K562 (cell line): Measurements from ENCODE around the gene KRTAP4-5. TPM values are rescaled to one million over a fixed set of nuclear protein-coding genes. Genes with fewer than 3 reads are reported as not detected.
A peak's percentile ranks its signal among the peaks of the same experiment; 100 is the strongest.

Experiments
- ATAC-seq: fragments of 200-7000 bp; cut with Tn5 transposase; 3 replicates; pipeline ENCODE4 v1.9.1; 2020; ENCODE audit warnings: moderate library complexity
- BruUV-seq: library from RNA; stranded (reverse); fragments of 400-500 nt; replicated peaks from 2 replicates; lab custom pipeline; 2021; lab: Mats Ljungman, UMichigan
- CTCF ChIA-PET: fragments of 300-600 bp; formaldehyde crosslinking; extraction: SDS; loops from one replicate; lab custom pipeline; 2021; ENCODE audit warnings: low intra/inter-chr PET ratio; lab: Yijun Ruan, JAX
- POLR2A ChIA-PET: fragments of 300-600, 350-650 bp; sonication (Branson Sonifier 250); formaldehyde crosslinking; extraction: SDS; loops from one replicate; lab custom pipeline; 2021; ENCODE audit warnings: antibody characterized with exemption, inconsistent platforms; lab: Yijun Ruan, JAX
- DNase-seq, 4 experiments: peaks; one replicate each; pipeline versions ENCODE4 v3.0.0 to v3.0.0-alpha.2; 2011 to 2018; ENCODE audit warnings: low spot score in 3 of 4, mixed read lengths in 3 of 4; ENCODE audit errors: extremely low read depth in 1 of 4
- FAIRE-seq: peaks from 2 replicates; lab custom pipeline; 2011; peaks lifted over from hg19 to GRCh38; lab: Jason Lieb, UNC
- H2AFZ ChIP-seq: 2 replicates; pipeline ENCODE4 v1.6.0; 2011; ENCODE audit warnings: low read depth, low read length, control low read depth, inconsistent platforms
- H3K27ac ChIP-seq: fragments of 200-600 bp; 3 replicates; pipeline ENCODE4 v1.8.0; 2011; ENCODE audit warnings: low read depth, mild to moderate bottlenecking, control low read depth, inconsistent platforms, low read length, moderate library complexity, mixed read lengths; ENCODE audit errors: extremely low read depth
- H3K27me3 ChIP-seq, 2 experiments: fragments of 300-600 bp in 1 of 2; 2 replicates in 1 of 2; 3 replicates in 1 of 2; pipeline versions ENCODE4 v1.6.0 to v1.8.0; 2011; ENCODE audit warnings: inconsistent platforms in 2 of 2, low read length in 2 of 2, mild to moderate bottlenecking in 1 of 2, mixed read lengths in 1 of 2, moderate library complexity in 1 of 2; ENCODE audit not compliant: control insufficient read depth in 2 of 2, insufficient read depth in 2 of 2
- H3K36me3 ChIP-seq: fragments of 300-600 bp; 3 replicates; pipeline ENCODE4 v1.8.0; 2011; ENCODE audit warnings: mild to moderate bottlenecking, low read length, inconsistent platforms; ENCODE audit not compliant: control insufficient read depth, insufficient read depth
- H3K4me1 ChIP-seq, 2 experiments: fragments of 200-600 bp in 1 of 2; replicated peaks in 1 of 2; 2 replicates in 1 of 2; 3 replicates in 1 of 2; pipeline versions ENCODE4 v1.5.1 to v1.8.0; 2011; ENCODE audit warnings: inconsistent platforms in 2 of 2, low read length in 2 of 2, mild to moderate bottlenecking in 1 of 2, mixed read lengths in 1 of 2, moderate library complexity in 1 of 2; ENCODE audit not compliant: control insufficient read depth in 2 of 2, insufficient read depth in 2 of 2
- H3K4me2 ChIP-seq: 2 replicates; pipeline ENCODE4 v1.6.1; 2011; ENCODE audit warnings: low read length, control low read depth, inconsistent platforms, mixed read lengths; ENCODE audit not compliant: insufficient read depth
- H3K4me3 ChIP-seq: fragments of 200-600 bp; sonication (generic), shearing (Covaris generic); 2 replicates; pipeline ENCODE4 v1.5.1; 2016; ENCODE audit warnings: control low read depth, inconsistent platforms
- H3K79me2 ChIP-seq: fragments of 200-600 bp; 3 replicates; pipeline ENCODE4 v1.8.0; 2011; ENCODE audit warnings: low read length, inconsistent platforms; ENCODE audit not compliant: control insufficient read depth, insufficient read depth
- H3K9ac ChIP-seq, 2 experiments: 2 replicates each; pipeline versions ENCODE4 v1.6.0 to v1.6.1; 2011; ENCODE audit warnings: low read depth in 2 of 2, low read length in 2 of 2, control low read depth in 1 of 2, inconsistent platforms in 1 of 2, mild to moderate bottlenecking in 1 of 2, mixed read lengths in 1 of 2; ENCODE audit not compliant: insufficient read depth in 1 of 2
- H3K9me1 ChIP-seq: one replicate; pipeline ENCODE4 v1.6.0; 2011; ENCODE audit warnings: inconsistent platforms, mild to moderate bottlenecking, low read length, moderate library complexity; ENCODE audit not compliant: control insufficient read depth, insufficient read depth
- H3K9me3 ChIP-seq: replicated peaks from 2 replicates; pipeline ENCODE4 v1.5.1; 2011; ENCODE audit warnings: low read depth, low read length, inconsistent platforms; ENCODE audit not compliant: control insufficient read depth, insufficient read depth
- H4K20me1 ChIP-seq: replicated peaks from 2 replicates; pipeline ENCODE4 v1.6.1; 2011; ENCODE audit warnings: low read length, inconsistent platforms, mixed read lengths; ENCODE audit not compliant: control insufficient read depth, insufficient read depth
- ARNT ChIP-seq, 2 experiments: fragments of 450-650 bp; IDR thresholded peaks; 2 replicates each; pipeline ENCODE4 v1.6.1; 2016; ENCODE audit warnings: mild to moderate bottlenecking in 1 of 2
- CBX2 ChIP-seq: fragments of 200-600 bp; sonication (generic); IDR thresholded peaks from one replicate; pipeline ENCODE4 v1.6.1; 2012; ENCODE audit warnings: mild to moderate bottlenecking, low read length, inconsistent platforms; ENCODE audit not compliant: insufficient read depth, poor library complexity, severe bottlenecking
- DEAF1 ChIP-seq: fragments of 450-650 bp; formaldehyde crosslinking; IDR thresholded peaks from 2 replicates; pipeline ENCODE4 v1.4.0; 2020; ENCODE audit warnings: mild to moderate bottlenecking, moderate library complexity
- FOXO4 ChIP-seq: fragments of 450-650 bp; formaldehyde crosslinking; IDR thresholded peaks from 2 replicates; pipeline ENCODE4 v1.4.0; 2020; ENCODE audit warnings: mild to moderate bottlenecking, moderate library complexity
- HNRNPK ChIP-seq: fragments of 200-400 bp; formaldehyde crosslinking; IDR thresholded peaks from one replicate; pipeline ENCODE4 v1.6.1; 2018; ENCODE audit warnings: mild to moderate bottlenecking, low read depth, low read length; ENCODE audit not compliant: poor library complexity, severe bottlenecking
- MEF2A ChIP-seq: IDR thresholded peaks from 2 replicates; pipeline ENCODE4 v1.6.1; 2011; ENCODE audit warnings: low read depth, mild to moderate bottlenecking, low read length, moderate library complexity; ENCODE audit not compliant: control insufficient read depth
- MXI1 ChIP-seq: IDR thresholded peaks from 2 replicates; pipeline ENCODE4 v1.6.1; 2011; ENCODE audit warnings: low read depth, mild to moderate bottlenecking, improper control_type of control experiment, low read length
- TCF15 ChIP-seq: fragments of 250-450 bp; sonication (Bioruptor Pico); IDR thresholded peaks from 2 replicates; pipeline ENCODE4 v1.8.0; 2022; ENCODE audit warnings: moderate library complexity, mild to moderate bottlenecking, inconsistent platforms
- TRIM28 ChIP-seq: fragments of 450-650 bp; IDR thresholded peaks from 2 replicates; pipeline ENCODE4 v1.6.1; 2017
- ZBTB9 ChIP-seq: fragments of 450-650 bp; formaldehyde crosslinking; IDR thresholded peaks from 2 replicates; pipeline ENCODE4 v1.4.0; 2020; ENCODE audit warnings: mild to moderate bottlenecking, moderate library complexity
- ZNF408 ChIP-seq: fragments of 250-450 bp; sonication (Bioruptor Pico); IDR thresholded peaks from 2 replicates; pipeline ENCODE4 v1.4.0; 2020; ENCODE audit warnings: low read depth, mild to moderate bottlenecking, moderate library complexity
- WGBS: fragments of 100-300 bp; shearing (Covaris generic); methylation state at CpG from one replicate; pipeline ENCODE4 v1.1.6; 2016; ENCODE audit warnings: low coverage, mixed read lengths; ENCODE audit not compliant: insufficient coverage; ENCODE audit errors: missing lambda C conversion rate; 5-methylcytosine and 5-hydroxymethylcytosine counted together
- in situ Hi-C: fragments of 300-500 bp; cut with MboI; formaldehyde crosslinking; loops from 4 replicates; pipeline ENCODE4 v1.15.0; 2018; ENCODE audit warnings: inconsistent platforms, mixed read lengths
- intact Hi-C: fragments of 100-400 bp; cut with micrococcal nuclease; formaldehyde crosslinking; loops from 2 replicates; pipeline ENCODE4 v1.14.2; 2022
- polyA plus RNA-seq, 8 experiments: library from polyadenylated mRNA; depleted of rRNA in 4 of 8; stranded (reverse) in 5 of 8; unstranded in 3 of 8; fragments of >200 nt; fragmentation: Nextera tagmentation in 2 of 8; fragmentation: Illumina TruSeq in 1 of 8; extraction: Ambion mirVana in 2 of 8; extraction: Trizol in 1 of 8; gene quantifications; 2 replicates each; pipeline versions ENCODE4 v1.2.1 to v1.2.3, GENCODE V29; 2011 to 2014; ENCODE audit warnings: inconsistent platforms in 1 of 8, missing spikeins in 1 of 8
- total RNA-seq, 7 experiments: library from RNA; depleted of rRNA in 6 of 7; stranded (reverse); fragments of >200 nt in 6 of 7; fragmentation: Illumina TruSeq in 2 of 7; extraction: Trizol in 2 of 7; gene quantifications; 2 replicates each; pipeline versions ENCODE4 v1.2.1 to v1.2.3, GENCODE V29; 2011 to 2021; ENCODE audit warnings: low replicate concordance in 1 of 7

KRTAP4-5 gene
- total and polyA plus RNA-seq, 9 of the 15 experiments (the other 6 are each of a cell fraction or from before 2014, with no cell fraction given): not detected

- Histone ChIP-seq H3K27ac (no peak overlapping the region), H3K27me3 (no peaks in the 10 kb centered on the region)
- POLR2A ChIA-PET: no interaction called here
These were observed 2.0 kb downstream of the KRTAP4-5 start for GRCh38 chr17:41147531-41148204.

GRCh38 chr17:41145261-41145660 is 4.4 kb downstream of the KRTAP4-5 start:
- Histone ChIP-seq H2AFZ (no peak overlapping the region), H3K36me3 (no peaks in the 10 kb centered on the region), H3K79me2 (no peaks in the 10 kb centered on the region), H3K4me2 (no peak overlapping the region), H3K4me1 (no peaks in the 10 kb centered on the region), H3K9ac (no peak overlapping the region), H3K27me3 (no peaks in the 10 kb centered on the region), H4K20me1 (no peaks in the 10 kb centered on the region), H3K9me1 (no peaks in the 10 kb centered on the region), H3K4me3 (no peak overlapping the region), H3K9me3 (no peaks in the 10 kb centered on the region), H3K27ac (no peak overlapping the region)
- ATAC-seq (no peak), DNase-seq (no peak), FAIRE-seq (no peak)
- no TSS peak for BruUV-seq
- intact Hi-C loops (no loop called here), in situ Hi-C loops (no loop called here)
- WGBS: 0% methylated on average over 2 of the region's 2 CpGs
- CTCF ChIA-PET: no interaction called here
- POLR2A ChIA-PET: no interaction called here
- TF ChIP-seq CBX2 (no peak), DEAF1 (no peak), ARNT (IDR thresholded peaks at IDR 0.05) (no peak), MXI1 (no peak), MEF2A (no peak), TCF15 (CRISPR knock-in tag) (no peak), ZNF408 (CRISPR knock-in tag) (no peak), ZBTB9 (CRISPR knock-in tag) (no peak), FOXO4 (no peak)

More at GRCh38 chr17:41147531-41148204, 2.0 kb downstream of the KRTAP4-5 start:
- DNase-seq: no peak
- no peak overlapping the region for H2AFZ ChIP-seq
- BruUV-seq: no TSS peak
- H4K20me1 ChIP-seq: no peaks in the 10 kb centered on the region
- no peak for ATAC-seq
- CTCF ChIA-PET: no interaction called here
- no peaks in the 10 kb centered on the region for H3K4me1 ChIP-seq
- H3K9ac ChIP-seq: no peak overlapping the region
- intact Hi-C loops: no loop called here
- FAIRE-seq: no peak
- H3K36me3 ChIP-seq: no peaks in the 10 kb centered on the region
- in situ Hi-C loops: no loop called here
- H3K4me2 ChIP-seq: no peak overlapping the region
- WGBS: 4% methylated on average over 2 of the region's 2 CpGs
- H3K4me3 ChIP-seq: no peak overlapping the region
- TF ChIP-seq HNRNPK (peak; percentile 39), TRIM28 (no peak)
- no peaks in the 10 kb centered on the region for H3K79me2 ChIP-seq
- H3K9me3 ChIP-seq: no peaks in the 10 kb centered on the region
- no peaks in the 10 kb centered on the region for H3K9me1 ChIP-seq
